Mesenchymal stem cell (in vitro differentiated cells and primary cell): ENCODE data around the gene CAMTA1.
A peak's percentile ranks its signal among the peaks of the same experiment; 100 is the strongest.

Source experiments
- DNase-seq: peaks from one replicate; pipeline ENCODE4 v3.0.0-alpha.2; 2013
- H2AFZ ChIP-seq: one replicate; pipeline ENCODE4 v1.6.1; 2013; ENCODE audit warnings: low read depth, mild to moderate bottlenecking, control low read depth, inconsistent platforms, low read length, moderate library complexity
- H2AK5ac ChIP-seq: 2 replicates; pipeline ENCODE4 v1.6.1; 2013; ENCODE audit warnings: low read length, moderate library complexity, mild to moderate bottlenecking, inconsistent platforms; ENCODE audit not compliant: severe bottlenecking
- H2BK120ac ChIP-seq: one replicate; pipeline ENCODE4 v1.6.1; 2013; ENCODE audit warnings: low read depth, mild to moderate bottlenecking, inconsistent platforms, low read length, moderate library complexity
- H2BK12ac ChIP-seq, 2 experiments: one replicate each; pipeline ENCODE4 v1.6.1; 2013; ENCODE audit warnings: inconsistent platforms in 2 of 2, low read length in 2 of 2, mild to moderate bottlenecking in 2 of 2, moderate library complexity in 2 of 2, control low read depth in 1 of 2
- H2BK15ac ChIP-seq: one replicate; pipeline ENCODE4 v1.6.1; 2013; ENCODE audit warnings: mild to moderate bottlenecking, low read depth, inconsistent platforms; ENCODE audit not compliant: poor library complexity, severe bottlenecking
- H2BK5ac ChIP-seq: 2 replicates; pipeline ENCODE4 v1.6.1; 2013; ENCODE audit warnings: low read depth, mild to moderate bottlenecking, low read length, control low read depth, inconsistent platforms; ENCODE audit not compliant: poor library complexity, severe bottlenecking
- H3K14ac ChIP-seq, 2 experiments: one replicate each; pipeline ENCODE4 v1.6.1; 2013; ENCODE audit warnings: inconsistent platforms in 2 of 2, low read length in 2 of 2, control low read depth in 1 of 2, mild to moderate bottlenecking in 1 of 2, moderate library complexity in 1 of 2
- H3K18ac ChIP-seq, 2 experiments: one replicate each; pipeline ENCODE4 v1.6.1; 2013; ENCODE audit warnings: inconsistent platforms in 2 of 2, low read length in 2 of 2, control low read depth in 1 of 2, low read depth in 1 of 2, mild to moderate bottlenecking in 1 of 2
- H3K23ac ChIP-seq, 2 experiments: one replicate each; pipeline ENCODE4 v1.6.1; 2013; ENCODE audit warnings: inconsistent platforms in 2 of 2, low read length in 2 of 2, mild to moderate bottlenecking in 2 of 2, moderate library complexity in 2 of 2, control low read depth in 1 of 2
- H3K27ac ChIP-seq: 2 replicates; pipeline ENCODE4 v1.5.1; 2013; ENCODE audit warnings: mild to moderate bottlenecking, moderate library complexity, low read length, control low read depth, inconsistent platforms; ENCODE audit not compliant: poor library complexity, severe bottlenecking
- H3K27me3 ChIP-seq, 2 experiments: 2 replicates each; pipeline versions ENCODE4 v1.6.1 to v1.7.0; 2013; ENCODE audit warnings: low read length in 2 of 2, mild to moderate bottlenecking in 2 of 2, moderate library complexity in 2 of 2, control low read depth in 1 of 2, inconsistent platforms in 1 of 2; ENCODE audit not compliant: control insufficient read depth in 1 of 2, insufficient read depth in 1 of 2
- H3K36me3 ChIP-seq, 2 experiments: 2 replicates each; pipeline versions ENCODE4 v1.6.1 to v1.7.0; 2013; ENCODE audit warnings: low read length in 2 of 2, control low read depth in 1 of 2, inconsistent platforms in 1 of 2, low read depth in 1 of 2, mild to moderate bottlenecking in 1 of 2; ENCODE audit not compliant: insufficient read depth in 2 of 2, control insufficient read depth in 1 of 2
- H3K4ac ChIP-seq, 2 experiments: one replicate each; pipeline ENCODE4 v1.6.1; 2013; ENCODE audit warnings: inconsistent platforms in 2 of 2, low read length in 2 of 2, mild to moderate bottlenecking in 2 of 2, moderate library complexity in 2 of 2, control low read depth in 1 of 2, low read depth in 1 of 2
- H3K4me1 ChIP-seq: 2 replicates; pipeline ENCODE4 v1.6.1; 2013; ENCODE audit warnings: low read depth, low read length, control low read depth; ENCODE audit not compliant: control insufficient read depth, insufficient read depth
- H3K4me2 ChIP-seq: 2 replicates; pipeline ENCODE4 v1.6.1; 2013; ENCODE audit warnings: low read length, mild to moderate bottlenecking, inconsistent platforms; ENCODE audit not compliant: poor library complexity, severe bottlenecking
- H3K4me3 ChIP-seq, 2 experiments: 2 replicates each; pipeline versions ENCODE4 v1.5.1 to v1.7.0; 2013; ENCODE audit warnings: low read length in 2 of 2, mild to moderate bottlenecking in 2 of 2, control low read depth in 1 of 2, low read depth in 1 of 2; ENCODE audit not compliant: insufficient read depth in 1 of 2
- H3K79me1 ChIP-seq: replicated peaks from 2 replicates; pipeline ENCODE4 v1.6.1; 2013; ENCODE audit warnings: mild to moderate bottlenecking, control low read depth, low read length, inconsistent platforms; ENCODE audit not compliant: poor library complexity, severe bottlenecking
- H3K9ac ChIP-seq: 2 replicates; pipeline ENCODE4 v1.7.0; 2013; ENCODE audit warnings: mild to moderate bottlenecking, low read length, moderate library complexity
- H3K9me3 ChIP-seq: 2 replicates; pipeline ENCODE4 v1.7.0; 2013; ENCODE audit warnings: mild to moderate bottlenecking, low read length; ENCODE audit not compliant: control insufficient read depth
- H4K8ac ChIP-seq: one replicate; pipeline ENCODE4 v1.6.1; 2013; ENCODE audit warnings: inconsistent platforms, mild to moderate bottlenecking, low read length, moderate library complexity
- H4K91ac ChIP-seq: one replicate; pipeline ENCODE4 v1.6.1; 2013; ENCODE audit warnings: mild to moderate bottlenecking, low read length, inconsistent platforms
- WGBS: methylation state at CpG from one replicate; pipeline ENCODE4 v1.1.7; 2013; ENCODE audit warnings: mixed read lengths; 5-methylcytosine and 5-hydroxymethylcytosine counted together

Gene CAMTA1

DNA sequence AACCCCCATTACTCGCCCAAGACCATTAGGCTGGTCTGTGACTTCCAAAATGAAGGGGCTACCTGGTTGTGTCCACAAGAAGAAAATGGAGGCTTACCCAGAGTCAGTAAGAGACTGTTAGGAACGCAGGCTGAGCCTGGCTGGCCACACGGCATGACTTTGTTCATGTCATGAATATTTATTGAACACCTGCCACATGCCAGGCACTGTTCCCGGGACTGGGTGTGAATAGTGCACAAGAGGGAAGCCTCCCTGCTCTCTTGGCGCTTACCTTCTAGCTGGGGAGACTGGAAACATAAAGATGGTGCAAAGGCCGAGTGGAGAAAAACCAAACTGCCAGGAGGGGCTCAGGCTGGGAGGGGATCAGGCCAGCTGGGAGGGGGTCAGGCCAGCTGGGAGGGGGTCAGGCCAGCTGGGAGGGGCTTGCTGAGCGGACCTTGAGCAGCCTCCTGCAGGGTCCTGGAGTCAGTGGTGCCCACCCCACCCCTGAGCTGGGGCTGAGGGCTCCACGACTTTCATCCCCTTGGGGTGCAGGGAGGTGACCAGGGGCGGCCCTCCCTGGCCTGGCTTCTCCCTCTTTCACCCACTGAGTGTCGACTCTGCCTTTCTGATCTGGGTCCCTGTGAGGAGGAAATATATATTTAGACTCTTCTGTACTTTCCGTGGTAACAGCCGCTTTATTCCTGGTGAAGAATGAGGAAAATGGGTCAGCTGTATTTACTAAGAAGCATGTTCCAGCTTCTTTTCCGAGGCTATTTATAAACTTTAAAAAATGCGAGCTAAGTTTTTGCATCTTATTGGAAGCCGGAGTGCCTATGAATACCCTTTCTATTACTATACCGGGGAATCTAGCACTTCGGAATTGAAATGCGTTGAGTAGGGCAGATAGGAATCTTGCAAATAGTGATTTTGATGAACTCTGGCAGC lies 139.0 kb downstream of the CAMTA1 start:
- DNase-seq, result no peak
- H3K23ac ChIP-seq, result peak overlapping the region in 1 of 2 experiments; percentile 28
- no peak overlapping the region for H3K4ac ChIP-seq
- H3K27me3 ChIP-seq, result peaks cover 11 to 21% of the 10 kb centered on the region in 2 experiments
- H2AFZ ChIP-seq, result no peak overlapping the region
- H3K14ac ChIP-seq, result no peak overlapping the region
- H3K9ac ChIP-seq, result no peak overlapping the region
- no peak overlapping the region for H2BK120ac ChIP-seq
- no peak overlapping the region for H2BK15ac ChIP-seq
- H3K27ac ChIP-seq, result no peak overlapping the region
- H2BK5ac ChIP-seq, result no peak overlapping the region
- no peak overlapping the region for H3K4me2 ChIP-seq
- no peak overlapping the region for H3K18ac ChIP-seq
- H3K4me1 ChIP-seq, result peaks cover 7% of the 10 kb centered on the region
- 83% methylated on average over 17 of the region's 18 CpGs for WGBS
- H4K91ac ChIP-seq, result no peak overlapping the region
- no peak overlapping the region for H4K8ac ChIP-seq
- no peak overlapping the region for H2AK5ac ChIP-seq
- no peaks in the 10 kb centered on the region for H3K36me3 ChIP-seq
- no peak overlapping the region for H2BK12ac ChIP-seq
- H3K79me1 ChIP-seq, result peaks cover 2% of the 10 kb centered on the region
- no peak overlapping the region for H3K4me3 ChIP-seq
- no peaks in the 10 kb centered on the region for H3K9me3 ChIP-seq

DNA sequence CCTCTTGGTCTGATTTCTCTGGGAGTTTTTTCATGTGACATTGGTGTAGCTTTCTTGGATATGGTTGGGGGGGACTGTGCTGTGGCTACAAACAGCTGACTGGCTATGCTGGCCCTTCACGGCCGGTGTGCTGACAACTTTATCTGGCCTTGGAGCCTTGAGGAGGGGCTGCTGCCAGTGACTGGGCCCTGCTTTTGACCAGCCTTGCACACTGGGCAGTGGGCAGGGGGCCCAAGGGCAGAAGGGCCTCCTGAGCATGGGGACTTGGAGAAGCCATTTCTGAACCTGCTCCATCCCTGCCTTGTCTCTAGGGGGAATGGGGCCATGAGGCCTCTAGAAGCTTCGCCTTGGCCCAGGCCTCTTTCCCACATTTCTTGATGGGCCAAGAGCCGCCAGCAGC lies 139.6 kb downstream of the CAMTA1 start:
- no peak overlapping the region for H3K4ac ChIP-seq
- H3K23ac ChIP-seq, result no peak overlapping the region
- H2BK15ac ChIP-seq, result peak overlapping the region; percentile 71
- peaks cover 11 to 23% of the 10 kb centered on the region in 2 experiments for H3K27me3 ChIP-seq
- no peak overlapping the region for H3K18ac ChIP-seq
- H4K8ac ChIP-seq, result no peak overlapping the region
- H2BK12ac ChIP-seq, result no peak overlapping the region
- 96% methylated on average over 4 of the region's 4 CpGs for WGBS
- H2BK120ac ChIP-seq, result no peak overlapping the region
- H2AFZ ChIP-seq, result no peak overlapping the region
- peaks cover 7% of the 10 kb centered on the region for H3K4me1 ChIP-seq
- peaks cover 2% of the 10 kb centered on the region for H3K79me1 ChIP-seq
- H2BK5ac ChIP-seq, result no peak overlapping the region
- H3K36me3 ChIP-seq, result no peaks in the 10 kb centered on the region
- H3K14ac ChIP-seq, result peak overlapping the region in 1 of 2 experiments; percentile 48
- H3K4me2 ChIP-seq, result no peak overlapping the region
- H3K9ac ChIP-seq, result no peak overlapping the region
- H3K9me3 ChIP-seq, result no peaks in the 10 kb centered on the region
- no peak overlapping the region for H2AK5ac ChIP-seq
- no peak overlapping the region for H3K27ac ChIP-seq
- DNase-seq, result no peak
- H4K91ac ChIP-seq, result no peak overlapping the region
- no peak overlapping the region for H3K4me3 ChIP-seq

DNA sequence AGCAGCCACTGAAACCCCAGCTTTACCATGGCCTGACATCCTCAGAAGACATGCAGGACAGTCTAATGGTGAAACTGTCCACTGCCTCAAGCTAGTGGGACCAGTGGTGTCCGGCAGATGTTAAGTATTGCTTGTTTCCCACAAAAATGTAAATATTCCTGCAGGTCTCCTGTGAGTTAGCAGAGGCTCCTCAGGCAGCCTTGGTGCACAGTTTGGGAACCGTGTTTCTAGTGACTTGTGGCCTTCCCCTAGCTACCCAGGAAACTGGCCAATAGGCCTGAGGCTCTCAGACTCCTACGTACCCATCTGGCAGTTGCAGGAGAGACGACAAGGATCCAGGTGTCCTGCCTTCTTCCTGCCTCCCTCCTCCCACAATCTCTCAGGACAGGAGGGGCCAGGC lies 142.4 kb downstream of the CAMTA1 start:
- no peak overlapping the region for H3K14ac ChIP-seq
- no peak overlapping the region for H3K27ac ChIP-seq
- H3K9me3 ChIP-seq, result no peaks in the 10 kb centered on the region
- no peak overlapping the region for H3K4me2 ChIP-seq
- H2AFZ ChIP-seq, result no peak overlapping the region
- no peak overlapping the region for H2BK5ac ChIP-seq
- peaks cover 3% of the 10 kb centered on the region for H3K79me1 ChIP-seq
- peak; percentile 62 for DNase-seq
- no peak overlapping the region for H2BK120ac ChIP-seq
- peaks cover 3% of the 10 kb centered on the region for H3K4me1 ChIP-seq
- no peak overlapping the region for H2BK15ac ChIP-seq
- WGBS, result 45% methylated on average over 4 of the region's 4 CpGs
- no peaks in the 10 kb centered on the region for H3K36me3 ChIP-seq
- no peak overlapping the region for H2BK12ac ChIP-seq
- no peak overlapping the region for H4K91ac ChIP-seq
- H3K4me3 ChIP-seq, result no peak overlapping the region
- no peak overlapping the region for H3K23ac ChIP-seq
- H3K18ac ChIP-seq, result no peak overlapping the region
- no peak overlapping the region for H3K4ac ChIP-seq
- no peak overlapping the region for H4K8ac ChIP-seq
- H3K9ac ChIP-seq, result no peak overlapping the region
- peaks cover 14 to 47% of the 10 kb centered on the region in 2 experiments for H3K27me3 ChIP-seq
- no peak overlapping the region for H2AK5ac ChIP-seq

DNA sequence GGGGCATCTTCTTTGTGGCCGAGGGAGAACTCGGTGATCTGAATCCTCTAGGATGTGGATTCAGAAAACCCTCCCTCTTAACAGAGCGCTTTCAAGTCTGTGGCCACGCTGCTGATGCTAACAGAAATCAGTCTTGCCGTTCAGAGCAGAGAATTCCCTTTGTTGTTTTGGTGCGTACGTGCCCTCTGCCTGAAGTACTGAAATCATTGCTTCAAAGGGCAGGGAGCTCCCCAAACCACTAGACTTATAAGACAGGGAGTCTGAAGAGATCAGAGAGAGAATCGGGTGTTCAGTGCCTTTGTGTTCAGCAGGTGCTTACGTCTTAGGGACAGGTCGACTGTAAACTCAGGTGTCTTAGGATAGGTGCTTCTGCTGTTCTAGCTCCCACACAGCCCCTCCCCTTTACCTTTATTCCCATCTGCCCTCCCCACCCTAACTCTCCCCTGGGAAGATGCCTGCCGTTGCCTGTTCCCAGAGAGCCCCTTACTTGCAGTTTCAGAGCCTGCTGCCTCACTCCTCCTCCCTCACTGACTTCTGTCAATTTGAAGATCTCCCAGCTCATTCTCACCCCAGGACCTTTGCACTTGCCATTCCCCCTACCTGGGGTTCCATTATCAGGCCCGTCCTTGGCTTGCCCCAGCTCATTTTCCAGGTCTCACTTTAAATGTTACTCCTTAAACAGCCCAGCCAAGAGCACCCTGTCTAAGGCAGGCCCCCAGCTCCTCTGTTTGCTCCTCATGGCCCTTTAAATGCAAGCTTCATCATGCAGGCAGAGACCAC lies 143.0 kb downstream of the CAMTA1 start:
- no peak overlapping the region for H2BK5ac ChIP-seq

More for the DNA sequence above, 143.0 kb downstream of the CAMTA1 start:
- Histone ChIP-seq H2BK15ac (no peak overlapping the region), H3K18ac (no peak overlapping the region), H3K23ac (no peak overlapping the region), H3K27me3 (peaks cover 14 to 53% of the 10 kb centered on the region in 2 experiments), H3K27ac (no peak overlapping the region), H3K79me1 (peaks cover 3% of the 10 kb centered on the region), H3K4me3 (no peak overlapping the region), H3K14ac (no peak overlapping the region), H2BK12ac (no peak overlapping the region), H4K91ac (no peak overlapping the region), H3K9ac (no peak overlapping the region), H3K36me3 (no peaks in the 10 kb centered on the region), H3K4me2 (no peak overlapping the region), H4K8ac (no peak overlapping the region), H2AFZ (no peak overlapping the region), H2AK5ac (no peak overlapping the region), H2BK120ac (no peak overlapping the region), H3K9me3 (no peaks in the 10 kb centered on the region), H3K4ac (no peak overlapping the region), H3K4me1 (no peaks in the 10 kb centered on the region)
- 79% methylated on average over 11 of the region's 12 CpGs for WGBS
- DNase-seq, result no peak
